Right ventricle myocardium inferior (tissue), 1 donor: ENCODE data around the gene CABLES1. TPM values are rescaled to one million over a fixed set of nuclear protein-coding genes. Genes with fewer than 3 reads are reported as not detected.
A peak's percentile ranks its signal among the peaks of the same experiment; 100 is the strongest.
"Not testable (repeated sequence)": the region's sequence is repeated elsewhere in the genome, so short reads cannot be mapped to it uniquely, and the experiment has no call there.

ENCODE experiments used
- ATAC-seq: fragments of 200-7000 bp; cut with Tn5 transposase; one replicate; pipeline ENCODE4 v1.9.1; 2020; ENCODE audit warnings: mild to moderate bottlenecking, moderate library complexity
- DNase-seq: peaks from one replicate; pipeline ENCODE4 v3.0.0; 2021; ENCODE audit errors: missing footprints
- intact Hi-C: fragments of 100-400 bp; cut with DNase I; formaldehyde crosslinking; loops from one replicate; pipeline ENCODE4 v1.11.0; 2022
- long read RNA-seq: library from polyadenylated mRNA; unstranded; transcript quantifications from one replicate; pipeline ENCODE4 v2.0.0, GENCODE V29; 2021
- total RNA-seq: library from RNA; stranded (reverse); fragmentation: NEBNext Ultra II Directional; extraction: Animal tissue kit (Norgen Biotek cat#: 25700); gene quantifications from one replicate; pipeline ENCODE4 v1.2.1, GENCODE V29; 2021
- donor health status: DM: no; HTN: yes; CAD: no; lungs with severe emphysema.

Gene CABLES1
- 3.1 TPM for total RNA-seq
- long read RNA-seq, full-length matches to known transcripts, result 2 of 3 reads
- long read RNA-seq, partial matches to known transcripts, result 1 of 3 reads
- long read RNA-seq, other reads (novel, unspliced or antisense), result 0 of 3 reads

GRCh38 chr18:23134780-23135549, at the start of gene CABLES1:
Gene CABLES1 (plus strand): TSS chr18:23135485. CDS start chr18:23135763, 278 bp downstream.
- ATAC-seq, result no peak
- intact Hi-C loops, result loop anchor here (5.0 kb wide), 2 partner anchors 102 to 142 kb away; no protein-coding TSS in a partner anchor
- DNase-seq, result peak; percentile 84

- no peak for DNase-seq
- ATAC-seq, result no peak
- intact Hi-C loops, result no loop called here
Measured at GRCh38 chr18:23087352-23087751, 47.9 kb upstream of the CABLES1 start.

- ATAC-seq, result peak; percentile 26
- no peak for DNase-seq
- intact Hi-C loops, result no loop called here
Measured at GRCh38 chr18:23088310-23088709, 47.0 kb upstream of the CABLES1 start.

GRCh38 chr18:23091017-23091993, 44.0 kb upstream of the CABLES1 start:
- ATAC-seq, DNase-seq, intact Hi-C loops: not testable (repeated sequence)

GRCh38 chr18:23092121-23092520, 43.2 kb upstream of the CABLES1 start:
- DNase-seq (peak; percentile 62), ATAC-seq (no peak)
- intact Hi-C loops, result no loop called here

- intact Hi-C loops, DNase-seq, ATAC-seq: not testable (repeated sequence)
Measured at GRCh38 chr18:23093130-23093529, 42.2 kb upstream of the CABLES1 start.

GRCh38 chr18:23093772-23094171, 41.5 kb upstream of the CABLES1 start:
- ATAC-seq (no peak), DNase-seq (no peak)
- intact Hi-C loops, result no loop called here

- intact Hi-C loops, result no loop called here
- ATAC-seq (no peak), DNase-seq (peak; percentile 61)
Measured at GRCh38 chr18:23094411-23095190, 40.7 kb upstream of the CABLES1 start.

GRCh38 chr18:23095463-23095862, 39.8 kb upstream of the CABLES1 start:
- intact Hi-C loops, result no loop called here
- DNase-seq, result no peak
- no peak for ATAC-seq

- DNase-seq, intact Hi-C loops, ATAC-seq: not testable (repeated sequence)
Measured at GRCh38 chr18:23097016-23097415, 38.3 kb upstream of the CABLES1 start.

GRCh38 chr18:23099621-23100020, 35.7 kb upstream of the CABLES1 start:
- intact Hi-C loops, result no loop called here
- no peak for DNase-seq
- no peak for ATAC-seq

GRCh38 chr18:23101861-23102432, 33.3 kb upstream of the CABLES1 start:
- no peak for ATAC-seq
- DNase-seq, result no peak
- intact Hi-C loops, result no loop called here

- intact Hi-C loops, result no loop called here
- no peak for ATAC-seq
Measured at GRCh38 chr18:23102493-23103261, 32.6 kb upstream of the CABLES1 start.

GRCh38 chr18:23103449-23103848, 31.8 kb upstream of the CABLES1 start:
- intact Hi-C loops, result no loop called here
- no peak for ATAC-seq
- DNase-seq, result no peak

More at GRCh38 chr18:23102493-23103261, 32.6 kb upstream of the CABLES1 start:
- DNase-seq, result no peak

- DNase-seq (no peak), ATAC-seq (no peak)
- intact Hi-C loops, result no loop called here
Measured at GRCh38 chr18:23105030-23105429, 30.3 kb upstream of the CABLES1 start.

- no peak for DNase-seq
- no peak for ATAC-seq
- intact Hi-C loops, result no loop called here
Measured at GRCh38 chr18:23105581-23106219, 29.6 kb upstream of the CABLES1 start.

GRCh38 chr18:23106575-23106974, 28.7 kb upstream of the CABLES1 start:
- ATAC-seq, result no peak
- intact Hi-C loops, result no loop called here
- DNase-seq, result no peak
